DOHH2 (cell line): ENCODE results near the gene HIVEP3.

Source experiments
- CTCF ChIP-seq: fragments of 200-600 bp; sonication (generic); IDR thresholded peaks from one replicate; pipeline ENCODE4 v1.5.1; 2014; ENCODE audit warnings: antibody characterized with exemption, mild to moderate bottlenecking, low read depth, low read length; ENCODE audit not compliant: poor library complexity, severe bottlenecking
- EZH2phosphoT487 ChIP-seq: fragments of 200-600 bp; sonication (generic); IDR thresholded peaks from 2 replicates; pipeline ENCODE4 v1.6.1; 2017; ENCODE audit warnings: borderline replicate concordance, mild to moderate bottlenecking, antibody characterized with exemption, low read length, moderate library complexity, mixed read lengths

GRCh38 chr1:41528106-41528505 is 390.6 kb downstream of the HIVEP3 start:
- no peak for TF ChIP-seq EZH2phosphoT487
- TF ChIP-seq CTCF: no peak
